Esophagus muscularis mucosa (tissue), 4 donors: ENCODE data around the gene PRPH.

Experiments used
- CTCF ChIP-seq, 3 experiments: fragments of 200-600 bp in 2 of 3; fragments of 450-650 bp in 1 of 3; sonication (generic) in 2 of 3; IDR thresholded peaks; one replicate each; pipeline ENCODE4 v1.5.1; 2017 to 2019; ENCODE audit warnings: antibody characterized with exemption in 3 of 3, mild to moderate bottlenecking in 2 of 3, moderate library complexity in 1 of 3
- EP300 ChIP-seq: sonication (generic); formaldehyde crosslinking; IDR thresholded peaks from one replicate; pipeline ENCODE4 v1.6.1; 2017; ENCODE audit warnings: antibody characterized with exemption
- POLR2A ChIP-seq: fragments of 450-650 bp; IDR thresholded peaks from one replicate; pipeline ENCODE4 v1.6.1; 2017; ENCODE audit warnings: antibody characterized with exemption, moderate library complexity, mild to moderate bottlenecking, low read depth
- POLR2AphosphoS5 ChIP-seq, 2 donors: sonication (generic); formaldehyde crosslinking; IDR thresholded peaks; one replicate each; pipeline ENCODE4 v1.6.1; 2017; ENCODE audit warnings: antibody characterized with exemption in 2 of 2

GRCh38 chr12:49341777-49342065 lies 46.8 kb downstream of the PRPH start:
- no peak for TF ChIP-seq POLR2A
- no peak for TF ChIP-seq EP300
- no peak for TF ChIP-seq CTCF (IDR thresholded peaks at IDR 0.05)
- TF ChIP-seq POLR2AphosphoS5 (IDR thresholded peaks at IDR 0.05) = no peak
